Stomach (tissue), 9 donors: Measurements from ENCODE around the gene TTF1. TPM values are rescaled to one million over a fixed set of nuclear protein-coding genes. Genes with fewer than 3 reads are reported as not detected.

Source experiments
- DNase-seq, 2 donors: peaks; one replicate each; pipeline versions ENCODE4 v3.0.0 to v3.0.0-alpha.2; 2013 to 2019
- H3K27ac ChIP-seq, 5 donors: fragments of 200-600 bp in 4 of 5; sonication (generic) in 4 of 5; one replicate each; pipeline ENCODE4 v1.5.1; 2013 to 2019; ENCODE audit warnings: mild to moderate bottlenecking in 1 of 5, moderate library complexity in 1 of 5
- H3K27me3 ChIP-seq, 3 donors: fragments of 200-600 bp; sonication (generic); one replicate each; pipeline ENCODE4 v1.5.1; 2017 to 2019; ENCODE audit warnings: mixed run types in 1 of 3
- H3K36me3 ChIP-seq, 4 donors: fragments of 200-600 bp; sonication (generic); 1 replicate in 3 of 4; 2 replicates in 1 of 4; pipeline ENCODE4 v1.5.1; 2016 to 2019
- H3K4me1 ChIP-seq, 4 donors: fragments of 200-600 bp; sonication (generic); one replicate each; pipeline ENCODE4 v1.5.1; 2016 to 2019
- H3K4me3 ChIP-seq, 4 donors: fragments of 200-600 bp; sonication (generic) in 3 of 4; one replicate each; pipeline ENCODE4 v1.5.1; 2016 to 2019; ENCODE audit warnings: mild to moderate bottlenecking in 1 of 4
- H3K9me3 ChIP-seq, 4 donors: fragments of 200-600 bp; sonication (generic); one replicate each; pipeline ENCODE4 v1.5.1; 2016 to 2019
- CTCF ChIP-seq, 7 experiments: fragments of 450-650 bp in 4 of 7; fragments of 200-600 bp in 3 of 7; sonication (generic) in 3 of 7; IDR thresholded peaks; one replicate each; pipeline ENCODE4 v1.5.1; 2016 to 2019; ENCODE audit warnings: antibody characterized with exemption in 7 of 7, control low read depth in 2 of 7, mild to moderate bottlenecking in 1 of 7
- EP300 ChIP-seq: sonication (generic); formaldehyde crosslinking; IDR thresholded peaks from one replicate; pipeline ENCODE4 v1.6.1; 2017; ENCODE audit warnings: antibody characterized with exemption
- POLR2A ChIP-seq, 4 donors: fragments of 450-650 bp; IDR thresholded peaks; one replicate each; pipeline ENCODE4 v1.6.1; 2016; ENCODE audit warnings: antibody characterized with exemption in 4 of 4, control low read depth in 2 of 4, mild to moderate bottlenecking in 1 of 4, moderate library complexity in 1 of 4
- POLR2AphosphoS5 ChIP-seq, 3 donors: sonication (generic); formaldehyde crosslinking; IDR thresholded peaks; one replicate each; pipeline ENCODE4 v1.6.1; 2016; ENCODE audit warnings: antibody characterized with exemption in 3 of 3
- WGBS, 5 donors: extraction: QIAGEN DNeasy Blood & Tissue Kit in 3 of 5; methylation state at CpG; one replicate each; pipeline versions ENCODE4 v1.1.5 to v1.1.7; 2013 to 2018; 5-methylcytosine and 5-hydroxymethylcytosine counted together
- intact Hi-C: fragments of 100-400 bp; cut with DNase I; formaldehyde crosslinking; loops from one replicate; pipeline ENCODE4 v1.15.1; 2023; ENCODE audit warnings: low total_unique reads
- polyA plus RNA-seq, 3 donors: library from polyadenylated mRNA; stranded (reverse); fragments of 200-250 nt; gene quantifications; one replicate each; pipeline ENCODE4 v1.2.3, GENCODE V29; 2013
- small RNA-seq, 4 donors: library from RNA; depleted of rRNA; stranded (forward); fragments of <200 nt; gene quantifications; one replicate each; pipeline ENCODE3, GENCODE V24; 2016
- total RNA-seq, 5 donors: library from RNA; depleted of rRNA; stranded (reverse); fragments of >200 nt; gene quantifications; one replicate each; pipeline versions ENCODE4 v1.1.0 to v1.2.3, GENCODE V29; 2014 to 2016
- donor health status: healthy with polysubstance abuse.
- donor health status: Bipolar disorder and iron deficiency.
- donor health status: healthy.

Gene TTF1
- total and polyA plus RNA-seq, 8 donors = 4.0 to 18.5 (median 12.1) TPM

GRCh38 chr9:132333556-132333955 lies 73.1 kb downstream of the TTF1 start:
- Histone ChIP-seq H3K27ac (no peak overlapping the region), H3K9me3 (no peaks in the 10 kb centered on the region), H3K27me3 (no peaks in the 10 kb centered on the region), H3K4me3 (no peak overlapping the region), H3K4me1 (no peaks in the 10 kb centered on the region), H3K36me3 (peaks cover 70 to 100% (median 99%) of the 10 kb centered on the region in 4 donors)
- intact Hi-C loops = no loop called here
- DNase-seq = no peak
- TF ChIP-seq CTCF (IDR thresholded peaks at IDR 0.05) (no peak), POLR2AphosphoS5 (IDR thresholded peaks at IDR 0.05) (no peak), EP300 (no peak), POLR2A (IDR thresholded peaks at IDR 0.05) (no peak)
- 86 to 100% (median 87%) methylated on average over 1 of the region's 1 CpG for WGBS, 5 donors

- 97 to 99% (median 98%) methylated on average over 4 of the region's 4 CpGs for WGBS, 5 donors
- DNase-seq = no peak
- no peaks in the 10 kb centered on the region for H3K9me3 ChIP-seq
- TF ChIP-seq POLR2A (IDR thresholded peaks at IDR 0.05) (no peak), CTCF (IDR thresholded peaks at IDR 0.05) (no peak), EP300 (no peak), POLR2AphosphoS5 (IDR thresholded peaks at IDR 0.05) (no peak)
- no peak overlapping the region for H3K4me3 ChIP-seq
- H3K36me3 ChIP-seq = peaks cover 42 to 98% (median 89%) of the 10 kb centered on the region in 4 donors
- H3K27ac ChIP-seq = no peak overlapping the region
- H3K4me1 ChIP-seq = peaks cover 0 to 10% (median 0%) of the 10 kb centered on the region in 4 donors
- H3K27me3 ChIP-seq = no peaks in the 10 kb centered on the region
- intact Hi-C loops = no loop called here
These were observed 78.1 kb downstream of the TTF1 start for GRCh38 chr9:132328580-132328979.

GRCh38 chr9:132327537-132327936 lies 79.1 kb downstream of the TTF1 start:
- WGBS, 5 donors = 92 to 100% (median 98%) methylated on average over 6 of the region's 6 CpGs
- DNase-seq = no peak
- TF ChIP-seq EP300 (no peak), POLR2A (IDR thresholded peaks at IDR 0.05) (no peak), POLR2AphosphoS5 (IDR thresholded peaks at IDR 0.05) (no peak), CTCF (IDR thresholded peaks at IDR 0.05) (no peak)
- H3K27ac ChIP-seq = no peak overlapping the region
- H3K36me3 ChIP-seq = peaks cover 36 to 98% (median 85%) of the 10 kb centered on the region in 4 donors
- no peak overlapping the region for H3K4me3 ChIP-seq
- peaks cover 0 to 12% (median 0%) of the 10 kb centered on the region in 4 donors for H3K4me1 ChIP-seq
- H3K9me3 ChIP-seq = no peaks in the 10 kb centered on the region
- no peaks in the 10 kb centered on the region for H3K27me3 ChIP-seq
- intact Hi-C loops = no loop called here

Small RNAs within 50 kb of the gene (small RNA-seq; reads per million reads assigned to genes)
- gene RNU5D-2P = 0 reads per million in 4 donors

Other genes starting within 250 kb of the TTF1 start
- gene NTNG2, start 244.8 kb downstream of the TTF1 start, total RNA-seq = 1 to 10 TPM in 2 of 5 donors, under 1 TPM in 2, not detected in 1; under 0.01 to 8.1 (median 3.9) TPM
- under 1 TPM; 0.20 to 0.37 (median 0.31) TPM for gene NTNG2, start 244.8 kb downstream of the TTF1 start, polyA plus RNA-seq
- 10 to 100 TPM; 33.9 to 96.7 (median 35.6) TPM for gene SETX, start 51.9 kb downstream of the TTF1 start, total RNA-seq
- gene SETX, start 51.9 kb downstream of the TTF1 start, polyA plus RNA-seq = 10 to 100 TPM in 1 of 3 donors, 1 to 10 TPM in 2; 7.9 to 15.2 (median 8.4) TPM
- gene CFAP77, start 3.4 kb upstream of the TTF1 start, total RNA-seq = not detected
- not detected for gene CFAP77, start 3.4 kb upstream of the TTF1 start, polyA plus RNA-seq
- gene BARHL1, start 175.8 kb upstream of the TTF1 start, total RNA-seq = not detected
- gene BARHL1, start 175.8 kb upstream of the TTF1 start, polyA plus RNA-seq = not detected